A673 (cell line): Measurements from ENCODE around the gene UBE2G1.

Source experiments
- EZH2 ChIP-seq: fragments of 200-600 bp; sonication (generic); IDR thresholded peaks from 2 replicates; pipeline ENCODE4 v1.6.1; 2017; ENCODE audit warnings: borderline replicate concordance, low read depth, mild to moderate bottlenecking, mixed read lengths, antibody characterized with exemption, low read length; ENCODE audit not compliant: poor library complexity, severe bottlenecking
- TF ChIP-seq, protein P1 (sequence below): fragments of 300-800, 200-600 bp; sonication (generic); conservative IDR thresholded peaks from 2 replicates; pipeline ENCODE4 v1.5.1; 2017; ENCODE audit warnings: low read depth, mild to moderate bottlenecking, antibody characterized with exemption, low read length, moderate library complexity, mixed read lengths

DNA sequence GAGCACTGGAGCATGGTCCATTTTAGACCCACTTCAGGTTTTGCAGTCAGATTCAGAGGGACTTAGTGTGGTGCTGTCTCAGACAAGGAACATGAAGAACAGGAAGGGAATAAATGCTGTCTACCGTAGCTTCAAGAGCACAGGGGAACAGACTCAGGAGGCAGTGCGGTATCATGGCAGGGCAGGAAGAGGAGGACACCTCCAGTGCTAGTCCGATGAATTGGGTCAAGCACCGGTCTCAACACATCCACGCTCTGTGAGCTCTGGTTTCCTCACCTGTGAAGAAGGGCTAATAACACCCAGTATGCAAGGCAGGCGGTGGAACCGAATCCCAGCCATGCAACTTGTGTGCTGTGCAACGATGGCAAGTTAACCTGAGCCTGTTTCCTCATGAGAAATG is 99.1 kb downstream of the UBE2G1 start:
- TF ChIP-seq, protein P1, sequence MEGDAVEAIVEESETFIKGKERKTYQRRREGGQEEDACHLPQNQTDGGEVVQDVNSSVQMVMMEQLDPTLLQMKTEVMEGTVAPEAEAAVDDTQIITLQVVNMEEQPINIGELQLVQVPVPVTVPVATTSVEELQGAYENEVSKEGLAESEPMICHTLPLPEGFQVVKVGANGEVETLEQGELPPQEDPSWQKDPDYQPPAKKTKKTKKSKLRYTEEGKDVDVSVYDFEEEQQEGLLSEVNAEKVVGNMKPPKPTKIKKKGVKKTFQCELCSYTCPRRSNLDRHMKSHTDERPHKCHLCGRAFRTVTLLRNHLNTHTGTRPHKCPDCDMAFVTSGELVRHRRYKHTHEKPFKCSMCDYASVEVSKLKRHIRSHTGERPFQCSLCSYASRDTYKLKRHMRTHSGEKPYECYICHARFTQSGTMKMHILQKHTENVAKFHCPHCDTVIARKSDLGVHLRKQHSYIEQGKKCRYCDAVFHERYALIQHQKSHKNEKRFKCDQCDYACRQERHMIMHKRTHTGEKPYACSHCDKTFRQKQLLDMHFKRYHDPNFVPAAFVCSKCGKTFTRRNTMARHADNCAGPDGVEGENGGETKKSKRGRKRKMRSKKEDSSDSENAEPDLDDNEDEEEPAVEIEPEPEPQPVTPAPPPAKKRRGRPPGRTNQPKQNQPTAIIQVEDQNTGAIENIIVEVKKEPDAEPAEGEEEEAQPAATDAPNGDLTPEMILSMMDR = no peak
- no peak for TF ChIP-seq EZH2
